ENCODE measurements around the gene GAS7. TPM values are rescaled to one million over a fixed set of nuclear protein-coding genes. Genes with fewer than 3 reads are reported as not detected.
"Not testable (repeated sequence)": the region's sequence is repeated elsewhere in the genome, so short reads cannot be mapped to it uniquely, and the experiment has no call there.

Gene GAS7
- total and polyA plus RNA-seq, 7 donors, result 1.4 to 16.9 (median 7.0) TPM

- H3K9me3 ChIP-seq, result no peaks in the 10 kb centered on the region
- no peak for ATAC-seq
- WGBS, 3 donors, result 68 to 75% (median 69%) methylated on average over 7 of the region's 7 CpGs
Measured at GRCh38 chr17:10003705-10004104, 194.7 kb downstream of the GAS7 start.

GRCh38 chr17:10002567-10003360 lies 195.6 kb downstream of the GAS7 start:
- ATAC-seq; H3K4me1 ChIP-seq; H3K9me3 ChIP-seq; intact Hi-C loops (cut with DNase I); H3K4me3 ChIP-seq; H3K27me3 ChIP-seq (ENCODE audit: insufficient read depth in 3 of 3, low read length in 2 of 3); H3K36me3 ChIP-seq (ENCODE audit: insufficient read depth in 1 of 2, low read depth in 1 of 2); DNase-seq; H3K27ac ChIP-seq: not testable (repeated sequence)
- WGBS, 3 donors, result 79 to 90% (median 83%) methylated on average over 7 to 8 of the region's 8 CpGs

More at GRCh38 chr17:10003705-10004104, 194.7 kb downstream of the GAS7 start:
- TF ChIP-seq CTCF (IDR thresholded peaks at IDR 0.05), result no peak
- Histone ChIP-seq H3K4me1 (no peaks in the 10 kb centered on the region), H3K27ac (no peak overlapping the region), H3K4me3 (no peak overlapping the region), H3K36me3 (ENCODE audit: insufficient read depth in 1 of 2, low read depth in 1 of 2) (no peaks in the 10 kb centered on the region), H3K27me3 (ENCODE audit: insufficient read depth in 3 of 3, low read length in 2 of 3) (peaks cover 0 to 3% (median 0%) of the 10 kb centered on the region in 3 donors)
- intact Hi-C loops (cut with DNase I), result no loop called here
- DNase-seq, result no peak

GRCh38 chr17:10001306-10001873 lies 197.0 kb downstream of the GAS7 start:
- peaks cover 0 to 3% (median 0%) of the 10 kb centered on the region in 3 donors for H3K27me3 ChIP-seq (ENCODE audit: insufficient read depth in 3 of 3, low read length in 2 of 3)
- ATAC-seq (no peak), DNase-seq (no peak)
- H3K9me3 ChIP-seq, result no peaks in the 10 kb centered on the region
- intact Hi-C loops (cut with DNase I), result no loop called here
- no peaks in the 10 kb centered on the region for H3K4me1 ChIP-seq
- no peaks in the 10 kb centered on the region for H3K36me3 ChIP-seq (ENCODE audit: insufficient read depth in 1 of 2, low read depth in 1 of 2)
- no peak for TF ChIP-seq CTCF (IDR thresholded peaks at IDR 0.05)
- no peak overlapping the region for H3K4me3 ChIP-seq
- WGBS, 3 donors, result 25 to 47% (median 26%) methylated on average over 6 of the region's 6 CpGs
- H3K27ac ChIP-seq, result no peak overlapping the region

GRCh38 chr17:9999919-10000695 lies 198.3 kb downstream of the GAS7 start:
- TF ChIP-seq CTCF (IDR thresholded peaks at IDR 0.05), result no peak
- 73 to 80% (median 75%) methylated on average over 9 of the region's 9 CpGs for WGBS, 3 donors
- intact Hi-C loops (cut with DNase I), result no loop called here
- peaks cover 0 to 3% (median 0%) of the 10 kb centered on the region in 3 donors for H3K27me3 ChIP-seq (ENCODE audit: insufficient read depth in 3 of 3, low read length in 2 of 3)
- ATAC-seq (no peak), DNase-seq (no peak)
- no peak overlapping the region for H3K27ac ChIP-seq
- no peaks in the 10 kb centered on the region for H3K4me1 ChIP-seq
- no peaks in the 10 kb centered on the region for H3K9me3 ChIP-seq
- no peaks in the 10 kb centered on the region for H3K36me3 ChIP-seq (ENCODE audit: insufficient read depth in 1 of 2, low read depth in 1 of 2)
- no peak overlapping the region for H3K4me3 ChIP-seq

GRCh38 chr17:9998060-9998459 lies 200.3 kb downstream of the GAS7 start:
- ATAC-seq (no peak), DNase-seq (no peak)
- WGBS, 3 donors, result 60 to 71% (median 61%) methylated on average over 3 of the region's 3 CpGs
- Histone ChIP-seq H3K27me3 (ENCODE audit: insufficient read depth in 3 of 3, low read length in 2 of 3) (peaks cover 0 to 3% (median 0%) of the 10 kb centered on the region in 3 donors), H3K9me3 (no peaks in the 10 kb centered on the region), H3K27ac (no peak overlapping the region), H3K36me3 (ENCODE audit: insufficient read depth in 1 of 2, low read depth in 1 of 2) (no peaks in the 10 kb centered on the region), H3K4me3 (no peak overlapping the region), H3K4me1 (no peaks in the 10 kb centered on the region)
- TF ChIP-seq CTCF (IDR thresholded peaks at IDR 0.05), result no peak
- intact Hi-C loops (cut with DNase I), result no loop called here

Measured in psoas muscle (tissue), 8 donors.